GM12872 (cell line): ENCODE data around the gene IGFBP1.

Experiments
- TF ChIP-seq, protein P1 (sequence below): IDR thresholded peaks from 3 replicates; pipeline ENCODE4 v1.5.1; 2011; ENCODE audit warnings: low read depth, mild to moderate bottlenecking, low read length, moderate library complexity; ENCODE audit not compliant: insufficient read depth

Gene IGFBP1

DNA sequence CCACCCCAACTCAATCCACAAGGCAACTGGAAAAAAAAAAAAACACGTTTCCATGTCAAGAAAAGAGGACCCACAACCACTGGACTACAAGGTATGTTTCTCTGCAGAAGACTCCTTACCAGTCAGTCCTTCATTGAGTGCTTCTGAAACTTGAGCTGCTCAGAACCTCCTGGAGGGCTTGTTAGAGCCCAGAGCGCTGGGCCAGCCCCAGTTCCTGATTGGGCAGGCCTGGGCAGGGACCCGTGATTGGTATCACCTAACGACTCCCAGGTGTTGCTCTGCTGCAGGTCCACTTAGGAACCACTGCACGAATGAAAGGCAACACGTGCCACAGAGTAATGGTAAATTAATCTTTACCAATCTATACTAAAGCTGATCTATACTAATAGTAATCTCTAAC is 14.9 kb upstream of the IGFBP1 start:
- TF ChIP-seq, protein P1, sequence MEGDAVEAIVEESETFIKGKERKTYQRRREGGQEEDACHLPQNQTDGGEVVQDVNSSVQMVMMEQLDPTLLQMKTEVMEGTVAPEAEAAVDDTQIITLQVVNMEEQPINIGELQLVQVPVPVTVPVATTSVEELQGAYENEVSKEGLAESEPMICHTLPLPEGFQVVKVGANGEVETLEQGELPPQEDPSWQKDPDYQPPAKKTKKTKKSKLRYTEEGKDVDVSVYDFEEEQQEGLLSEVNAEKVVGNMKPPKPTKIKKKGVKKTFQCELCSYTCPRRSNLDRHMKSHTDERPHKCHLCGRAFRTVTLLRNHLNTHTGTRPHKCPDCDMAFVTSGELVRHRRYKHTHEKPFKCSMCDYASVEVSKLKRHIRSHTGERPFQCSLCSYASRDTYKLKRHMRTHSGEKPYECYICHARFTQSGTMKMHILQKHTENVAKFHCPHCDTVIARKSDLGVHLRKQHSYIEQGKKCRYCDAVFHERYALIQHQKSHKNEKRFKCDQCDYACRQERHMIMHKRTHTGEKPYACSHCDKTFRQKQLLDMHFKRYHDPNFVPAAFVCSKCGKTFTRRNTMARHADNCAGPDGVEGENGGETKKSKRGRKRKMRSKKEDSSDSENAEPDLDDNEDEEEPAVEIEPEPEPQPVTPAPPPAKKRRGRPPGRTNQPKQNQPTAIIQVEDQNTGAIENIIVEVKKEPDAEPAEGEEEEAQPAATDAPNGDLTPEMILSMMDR: no peak

DNA sequence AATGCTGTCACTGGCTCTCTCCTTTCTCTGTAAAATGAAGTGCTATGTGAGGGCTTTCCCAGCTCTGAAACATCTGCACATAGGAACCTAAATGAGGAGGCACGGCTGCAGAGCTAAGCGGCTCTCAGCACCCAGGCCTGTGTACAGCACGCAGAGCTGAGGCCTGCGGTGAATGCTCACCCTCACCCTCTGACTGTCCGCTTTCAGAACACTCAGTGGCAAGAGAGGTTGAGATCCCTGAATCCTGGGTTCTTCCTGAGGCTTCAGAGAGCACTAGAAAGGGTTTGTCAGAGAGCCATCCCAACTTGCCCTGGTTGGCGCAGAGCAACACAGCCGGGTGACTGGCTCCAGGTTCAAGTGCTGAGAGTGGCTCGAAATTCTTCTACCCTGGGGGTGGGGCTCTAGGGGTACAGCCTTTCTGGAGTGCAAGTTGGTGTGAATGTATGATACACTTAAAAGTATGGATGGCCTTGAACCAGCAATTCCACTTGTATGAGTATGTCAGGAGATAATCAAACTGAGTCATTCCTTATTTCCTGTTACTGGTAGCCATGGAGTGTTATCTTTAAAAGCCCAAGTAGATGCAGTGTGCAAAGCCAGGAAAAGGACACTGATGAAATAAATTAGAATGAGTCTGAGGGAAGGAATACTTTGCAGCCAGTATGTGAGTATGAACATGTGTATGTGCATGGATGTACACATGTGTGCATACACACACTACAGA is 13.7 kb upstream of the IGFBP1 start:
- TF ChIP-seq, protein P1: no peak

DNA sequence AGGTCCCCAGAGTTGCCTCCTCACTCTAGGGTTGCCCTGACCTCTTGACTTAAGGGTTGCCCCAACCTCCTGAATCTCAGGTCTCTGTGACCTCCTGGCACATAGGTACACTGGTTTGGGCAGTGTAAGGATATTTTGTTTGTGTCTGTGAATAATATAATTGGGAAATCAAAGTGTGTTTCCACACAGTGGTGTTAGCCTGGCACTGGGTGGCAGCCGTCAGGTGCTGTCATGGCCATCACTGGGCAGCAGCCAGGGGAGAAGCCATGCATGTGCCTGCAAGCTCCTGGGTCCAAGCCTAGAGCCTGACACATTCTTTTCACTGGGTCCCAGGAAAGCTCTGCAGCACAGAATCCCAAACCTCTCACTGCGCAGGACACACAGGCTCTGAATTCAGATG is 11.8 kb upstream of the IGFBP1 start:
- TF ChIP-seq, protein P1: no peak

GRCh38 chr7:45878457-45879144 is 9.7 kb upstream of the IGFBP1 start:
- TF ChIP-seq, protein P1: no peak

DNA sequence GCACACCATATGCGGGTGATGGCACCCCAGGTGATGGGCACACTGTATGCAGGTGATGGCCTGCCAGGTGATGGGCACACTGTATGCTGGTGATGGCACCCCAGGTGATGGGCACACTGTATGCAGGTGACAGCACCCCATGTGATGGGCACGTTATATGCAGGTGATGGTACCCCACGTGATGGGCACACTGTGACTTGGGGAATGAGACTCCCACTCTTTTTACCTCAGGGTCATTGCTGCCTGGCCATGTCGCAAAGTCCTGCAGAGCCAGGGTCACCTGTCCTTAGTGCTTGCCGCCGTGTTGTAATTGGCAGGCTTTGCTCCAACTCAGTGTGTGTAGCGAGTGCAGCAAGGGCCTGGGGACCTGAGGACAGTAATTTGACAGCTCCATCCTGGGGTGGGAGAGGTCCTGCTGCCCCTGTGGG is 7.8 kb upstream of the IGFBP1 start:
- TF ChIP-seq, protein P1: no peak

- TF ChIP-seq, protein P1: no peak
Measured at GRCh38 chr7:45881280-45881758, 7.0 kb upstream of the IGFBP1 start.

- TF ChIP-seq, protein P1: no peak
Measured at GRCh38 chr7:45881759-45882464, 6.4 kb upstream of the IGFBP1 start.
